ENCODE measurements around the gene SIK3. TPM values are rescaled to one million over a fixed set of nuclear protein-coding genes. Genes with fewer than 3 reads are reported as not detected.

SIK3 gene
- total RNA-seq, 1 donor from 2014 or later, result 61.0 TPM

- Mint-ChIP-seq H3K36me3 (ENCODE audit: insufficient read depth) (peaks cover 3% of the 10 kb centered on the region), H3K27me3 (no peaks in the 10 kb centered on the region), H3K4me3 (ENCODE audit: low read depth) (no peak overlapping the region), H3K4me1 (ENCODE audit: low read depth) (peaks cover 35% of the 10 kb centered on the region), H3K9me3 (ENCODE audit: low read depth) (no peaks in the 10 kb centered on the region), H3K27ac (peak overlapping the region; percentile 6)
- no peak for DNase-seq (ENCODE audit: low spot score, unreplicated experiment)
- TF ChIP-seq CTCF (IDR thresholded peaks at IDR 0.05; ENCODE audit: unreplicated experiment), result no peak
Observed at GRCh38 chr11:117017456-117017855, 80.8 kb downstream of the SIK3 start.

GRCh38 chr11:117016747-117017146 is 81.5 kb downstream of the SIK3 start:
- Mint-ChIP-seq H3K27me3 (no peaks in the 10 kb centered on the region), H3K9me3 (ENCODE audit: low read depth) (no peaks in the 10 kb centered on the region), H3K4me1 (ENCODE audit: low read depth) (peaks cover 32% of the 10 kb centered on the region), H3K27ac (no peak overlapping the region), H3K36me3 (ENCODE audit: insufficient read depth) (peaks cover 3% of the 10 kb centered on the region), H3K4me3 (ENCODE audit: low read depth) (no peak overlapping the region)
- no peak for DNase-seq (ENCODE audit: low spot score, unreplicated experiment)
- TF ChIP-seq CTCF (IDR thresholded peaks at IDR 0.05; ENCODE audit: unreplicated experiment), result no peak

- Mint-ChIP-seq H3K9me3 (ENCODE audit: low read depth) (no peaks in the 10 kb centered on the region), H3K27me3 (no peaks in the 10 kb centered on the region), H3K4me3 (ENCODE audit: low read depth) (no peak overlapping the region), H3K4me1 (ENCODE audit: low read depth) (peaks cover 28% of the 10 kb centered on the region), H3K27ac (no peak overlapping the region), H3K36me3 (ENCODE audit: insufficient read depth) (peaks cover 3% of the 10 kb centered on the region)
- DNase-seq (ENCODE audit: low spot score, unreplicated experiment), result no peak
- TF ChIP-seq CTCF (IDR thresholded peaks at IDR 0.05; ENCODE audit: unreplicated experiment), result no peak
Observed at GRCh38 chr11:117016246-117016645, 82.0 kb downstream of the SIK3 start.

GRCh38 chr11:117011541-117011898 is 86.7 kb downstream of the SIK3 start:
- Mint-ChIP-seq H3K4me1 (ENCODE audit: low read depth) (peaks cover 2% of the 10 kb centered on the region), H3K4me3 (ENCODE audit: low read depth) (no peak overlapping the region), H3K27me3 (no peaks in the 10 kb centered on the region), H3K36me3 (ENCODE audit: insufficient read depth) (no peaks in the 10 kb centered on the region), H3K9me3 (ENCODE audit: low read depth) (no peaks in the 10 kb centered on the region), H3K27ac (peak overlapping the region; percentile 56)
- DNase-seq (ENCODE audit: low spot score, unreplicated experiment), result no peak
- TF ChIP-seq CTCF (IDR thresholded peaks at IDR 0.05; ENCODE audit: unreplicated experiment), result no peak

- Mint-ChIP-seq H3K4me3 (ENCODE audit: low read depth) (no peak overlapping the region), H3K9me3 (ENCODE audit: low read depth) (no peaks in the 10 kb centered on the region), H3K4me1 (ENCODE audit: low read depth) (peaks cover 5% of the 10 kb centered on the region), H3K27ac (peak overlapping the region; percentile 56), H3K36me3 (ENCODE audit: insufficient read depth) (no peaks in the 10 kb centered on the region), H3K27me3 (no peaks in the 10 kb centered on the region)
- TF ChIP-seq CTCF (IDR thresholded peaks at IDR 0.05; ENCODE audit: unreplicated experiment), result no peak
- no peak for DNase-seq (ENCODE audit: low spot score, unreplicated experiment)
Observed at GRCh38 chr11:117010808-117011540, 87.3 kb downstream of the SIK3 start.
